Stimulated activated CD8-positive, alpha-beta memory T cell treated with anti-CD3 and anti-CD28 coated beads, Interleukin-4, amount 100 ng/mL, for 4 hours (primary cell): ENCODE measurements around the gene TEX35.
"Not testable (repeated sequence)": the region's sequence is repeated elsewhere in the genome, so short reads cannot be mapped to it uniquely, and the experiment has no call there.

ENCODE experiments used
- DNase-seq, 2 donors: peaks; one replicate each; pipeline ENCODE4 v3.0.0-alpha.2; 2020; ENCODE audit warnings: low read depth in 2 of 2, low spot score in 1 of 2

TEX35 gene

GRCh38 chr1:178494569-178494971, 18.3 kb upstream of the TEX35 start:
- DNase-seq, result no peak

GRCh38 chr1:178495158-178495557, 17.8 kb upstream of the TEX35 start:
- no peak for DNase-seq

GRCh38 chr1:178495741-178496409, 17.0 kb upstream of the TEX35 start:
- no peak for DNase-seq

- no peak for DNase-seq
Observed at GRCh38 chr1:178496410-178497135, 16.3 kb upstream of the TEX35 start, which contains the start of gene CLEC20A. Gene CLEC20A, minus strand, starts transcription at chr1:178496964. Its CDS starts 25 bp downstream, at chr1:178496939.

- no peak for DNase-seq
Observed at GRCh38 chr1:178497903-178498478, 14.9 kb upstream of the TEX35 start.

GRCh38 chr1:178498896-178499675, 13.8 kb upstream of the TEX35 start:
- DNase-seq, result no peak

GRCh38 chr1:178500091-178500770, 12.7 kb upstream of the TEX35 start:
- DNase-seq, result no peak

GRCh38 chr1:178500936-178501554, 11.9 kb upstream of the TEX35 start:
- DNase-seq, result no peak

GRCh38 chr1:178501705-178502329, 11.1 kb upstream of the TEX35 start:
- DNase-seq, result no peak

- no peak for DNase-seq
Observed at GRCh38 chr1:178502330-178502714, 10.6 kb upstream of the TEX35 start.

- no peak for DNase-seq
Observed at GRCh38 chr1:178502856-178503255, 10.1 kb upstream of the TEX35 start.

GRCh38 chr1:178503316-178503715, 9.6 kb upstream of the TEX35 start:
- not testable (repeated sequence) for DNase-seq

GRCh38 chr1:178503849-178504248, 9.1 kb upstream of the TEX35 start:
- no peak for DNase-seq

- DNase-seq, result no peak
Observed at GRCh38 chr1:178504286-178504685, 8.6 kb upstream of the TEX35 start.

- DNase-seq, result no peak
Observed at GRCh38 chr1:178506177-178506576, 6.7 kb upstream of the TEX35 start.

- no peak for DNase-seq
Observed at GRCh38 chr1:178506669-178507068, 6.2 kb upstream of the TEX35 start.

GRCh38 chr1:178509414-178510007, 3.4 kb upstream of the TEX35 start:
- DNase-seq, result no peak

GRCh38 chr1:178510155-178510554, 2.8 kb upstream of the TEX35 start:
- no peak for DNase-seq

- DNase-seq, result no peak
Observed at GRCh38 chr1:178513278-178513983, 522 bp downstream of the TEX35 start.
